Thymus (tissue), 11 donors: Measurements from ENCODE around the gene CTSL. TPM values are rescaled to one million over a fixed set of nuclear protein-coding genes. Genes with fewer than 3 reads are reported as not detected.

Source experiments
- DNase-seq, 9 donors: peaks; one replicate each; pipeline ENCODE4 v3.0.0-alpha.2; 2013; ENCODE audit warnings: low spot score in 9 of 9, low read depth in 6 of 9, missing footprints in 1 of 9
- H3K27ac ChIP-seq, 2 donors: one replicate each; pipeline ENCODE4 v1.5.1; 2013; ENCODE audit warnings: control low read depth in 1 of 2, low read depth in 1 of 2, low read length in 1 of 2, mild to moderate bottlenecking in 1 of 2, moderate library complexity in 1 of 2
- H3K27me3 ChIP-seq, 2 donors: one replicate each; pipeline ENCODE4 v1.5.1; 2013; ENCODE audit warnings: low read length in 1 of 2; ENCODE audit not compliant: control insufficient read depth in 2 of 2, insufficient read depth in 1 of 2
- H3K36me3 ChIP-seq, 2 donors: one replicate each; pipeline ENCODE4 v1.5.1; 2013; ENCODE audit warnings: low read length in 1 of 2, mild to moderate bottlenecking in 1 of 2, moderate library complexity in 1 of 2; ENCODE audit not compliant: control insufficient read depth in 2 of 2, insufficient read depth in 2 of 2
- H3K4me1 ChIP-seq, 2 donors: one replicate each; pipeline ENCODE4 v1.5.1; 2013; ENCODE audit warnings: low read length in 2 of 2; ENCODE audit not compliant: control insufficient read depth in 2 of 2, insufficient read depth in 2 of 2
- H3K4me3 ChIP-seq, 2 donors: one replicate each; pipeline ENCODE4 v1.5.1; 2013; ENCODE audit warnings: low read length in 2 of 2, control low read depth in 1 of 2, mild to moderate bottlenecking in 1 of 2
- H3K9me3 ChIP-seq, 2 donors: one replicate each; pipeline ENCODE4 v1.5.1; 2013; ENCODE audit warnings: low read length in 1 of 2, mild to moderate bottlenecking in 1 of 2; ENCODE audit not compliant: control insufficient read depth in 2 of 2, insufficient read depth in 1 of 2
- WGBS: extraction: QIAGEN DNeasy Blood & Tissue Kit; methylation state at CpG from one replicate; pipeline ENCODE4 v1.1.7; 2013; 5-methylcytosine and 5-hydroxymethylcytosine counted together
- polyA plus RNA-seq: library from polyadenylated mRNA; stranded (reverse); fragments of 200-250 nt; gene quantifications from one replicate; pipeline ENCODE4 v1.2.3, GENCODE V29; 2013
- total RNA-seq: library from RNA; stranded (reverse); fragments of 120-200 nt; gene quantifications from one replicate; pipeline ENCODE4 v1.2.4, GENCODE V29; 2013
- donor health status: healthy.

The CTSL gene
- total and polyA plus RNA-seq, 2 donors: 117 to 264 TPM

GRCh38 chr9:87706066-87706739, 19.7 kb upstream of the CTSL start:
- peaks cover 0 to 17% of the 10 kb centered on the region in 2 donors for H3K4me1 ChIP-seq
- no peak overlapping the region for H3K4me3 ChIP-seq
- WGBS: 96% methylated on average over 39 of the region's 39 CpGs
- H3K36me3 ChIP-seq: peaks cover 51 to 68% of the 10 kb centered on the region in 2 donors
- H3K27ac ChIP-seq: no peak overlapping the region
- DNase-seq: no peak
- no peaks in the 10 kb centered on the region for H3K27me3 ChIP-seq
- no peaks in the 10 kb centered on the region for H3K9me3 ChIP-seq

- 86% methylated on average over 6 of the region's 6 CpGs for WGBS
- DNase-seq: no peak
- peak overlapping the region in 1 of 2 donors; percentile 26 for H3K27ac ChIP-seq
- H3K9me3 ChIP-seq: no peaks in the 10 kb centered on the region
- peaks cover 0 to 19% of the 10 kb centered on the region in 2 donors for H3K4me1 ChIP-seq
- peaks cover 40 to 55% of the 10 kb centered on the region in 2 donors for H3K36me3 ChIP-seq
- H3K4me3 ChIP-seq: no peak overlapping the region
- no peaks in the 10 kb centered on the region for H3K27me3 ChIP-seq
These were observed 18.0 kb upstream of the CTSL start for GRCh38 chr9:87707805-87708506.

GRCh38 chr9:87708546-87708945, 17.4 kb upstream of the CTSL start:
- peaks cover 0 to 19% of the 10 kb centered on the region in 2 donors for H3K4me1 ChIP-seq
- no peak overlapping the region for H3K4me3 ChIP-seq
- no peak for DNase-seq
- WGBS: 90% methylated on average over 5 of the region's 5 CpGs
- H3K27ac ChIP-seq: peak overlapping the region in 1 of 2 donors; percentile 40
- no peaks in the 10 kb centered on the region for H3K27me3 ChIP-seq
- H3K36me3 ChIP-seq: peaks cover 34 to 50% of the 10 kb centered on the region in 2 donors
- H3K9me3 ChIP-seq: no peaks in the 10 kb centered on the region

- Histone ChIP-seq H3K36me3 (peaks cover 30 to 43% of the 10 kb centered on the region in 2 donors), H3K4me3 (no peak overlapping the region), H3K9me3 (no peaks in the 10 kb centered on the region), H3K4me1 (peaks cover 0 to 19% of the 10 kb centered on the region in 2 donors), H3K27ac (peak overlapping the region in 1 of 2 donors; percentile 71), H3K27me3 (no peaks in the 10 kb centered on the region)
- 82% methylated on average over 7 of the region's 7 CpGs for WGBS
- peak in 4 of 9 donors; percentile 19 to 70 (median 28) for DNase-seq
These were observed 16.8 kb upstream of the CTSL start for GRCh38 chr9:87708986-87709728.

DNA sequence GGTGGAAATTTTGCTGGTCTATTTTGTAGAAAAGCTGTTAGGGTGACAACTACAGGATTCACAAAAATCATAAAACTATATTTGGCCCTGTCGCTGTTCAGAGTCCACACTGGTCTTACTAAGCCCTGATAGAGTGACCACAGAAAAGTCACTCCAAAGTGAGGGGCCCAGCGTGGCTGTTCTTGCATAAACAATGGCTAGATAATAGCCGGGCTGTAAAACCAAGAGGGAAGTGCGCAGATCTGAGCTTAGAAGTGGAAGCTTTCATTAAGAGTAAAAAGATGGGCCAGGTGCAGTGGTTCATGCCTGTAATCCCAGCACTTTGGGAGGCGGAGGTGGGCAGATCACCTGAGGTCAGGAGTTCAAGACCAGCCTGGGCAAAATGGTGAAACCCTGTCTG, 15.5 kb upstream of the CTSL start:
- Histone ChIP-seq H3K4me3 (no peak overlapping the region), H3K27me3 (no peaks in the 10 kb centered on the region), H3K9me3 (no peaks in the 10 kb centered on the region), H3K36me3 (peaks cover 23 to 37% of the 10 kb centered on the region in 2 donors), H3K27ac (peak overlapping the region in 1 of 2 donors; percentile 43), H3K4me1 (peaks cover 0 to 19% of the 10 kb centered on the region in 2 donors)
- 98% methylated on average over 5 of the region's 5 CpGs for WGBS
- DNase-seq: no peak

DNA sequence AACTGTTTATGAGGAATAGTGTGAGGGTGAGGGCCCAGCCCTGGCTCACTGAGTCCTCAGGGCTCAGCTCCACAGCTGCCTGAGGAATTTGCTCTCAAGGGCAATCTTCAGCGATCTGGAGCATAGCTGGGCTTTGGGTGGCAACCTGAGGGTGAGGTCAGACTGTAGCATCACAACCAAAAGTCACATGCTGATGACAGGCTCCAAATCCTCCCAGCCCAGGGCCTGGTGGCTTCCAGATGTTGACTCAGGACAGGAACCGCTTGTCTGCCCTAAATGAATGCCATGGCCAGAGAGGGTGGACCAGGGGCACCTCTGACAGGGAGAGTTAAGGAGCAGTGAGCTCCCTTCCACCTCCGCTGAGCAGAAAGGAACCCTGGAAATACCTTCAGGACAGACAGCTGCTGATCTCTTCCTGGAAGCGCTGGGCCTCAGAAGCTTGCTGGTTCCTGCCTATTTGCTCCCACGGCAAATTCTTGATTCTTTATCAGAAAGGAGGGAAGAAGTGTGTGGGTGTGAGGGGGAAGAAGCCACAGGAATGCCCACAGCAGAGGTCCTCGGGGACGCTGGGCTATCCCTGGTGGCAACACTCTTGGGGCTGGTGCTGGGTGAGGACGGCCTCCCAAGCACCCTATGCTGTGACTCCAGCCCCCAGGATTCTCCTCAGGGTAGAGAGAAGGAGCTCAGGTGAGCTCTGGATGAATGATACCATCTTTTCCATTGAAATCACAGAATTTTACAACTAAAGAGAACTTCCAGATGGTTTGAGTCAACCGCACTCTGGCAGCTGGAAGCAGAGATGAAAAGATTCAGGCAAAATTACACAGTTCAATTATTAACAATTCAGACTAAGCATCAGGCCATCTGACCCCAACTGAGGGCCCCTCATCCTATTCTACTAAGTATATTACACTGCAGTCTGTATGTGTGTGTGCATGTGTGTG, 13.8 kb upstream of the CTSL start:
- no peaks in the 10 kb centered on the region for H3K27me3 ChIP-seq
- H3K9me3 ChIP-seq: no peaks in the 10 kb centered on the region
- H3K27ac ChIP-seq: peak overlapping the region in 1 of 2 donors; percentile 56
- DNase-seq: no peak
- no peak overlapping the region for H3K4me3 ChIP-seq
- 84% methylated on average over 9 of the region's 9 CpGs for whole genome bisulfite sequencing
- H3K36me3 ChIP-seq: peaks cover 9 to 21% of the 10 kb centered on the region in 2 donors
- peaks cover 0 to 19% of the 10 kb centered on the region in 2 donors for H3K4me1 ChIP-seq

- DNase-seq: no peak
- WGBS: 97% methylated on average over 6 of the region's 6 CpGs
- Histone ChIP-seq H3K9me3 (no peaks in the 10 kb centered on the region), H3K27me3 (no peaks in the 10 kb centered on the region), H3K4me3 (no peak overlapping the region), H3K27ac (no peak overlapping the region), H3K36me3 (peaks cover 3 to 15% of the 10 kb centered on the region in 2 donors), H3K4me1 (peaks cover 0 to 19% of the 10 kb centered on the region in 2 donors)
These were observed 13.1 kb upstream of the CTSL start for GRCh38 chr9:87712801-87713277.

- Histone ChIP-seq H3K4me3 (no peak overlapping the region), H3K27ac (no peak overlapping the region), H3K27me3 (peaks cover 0 to 2% of the 10 kb centered on the region in 2 donors), H3K36me3 (peaks cover 0 to 11% of the 10 kb centered on the region in 2 donors), H3K9me3 (no peaks in the 10 kb centered on the region), H3K4me1 (peaks cover 0 to 19% of the 10 kb centered on the region in 2 donors)
- DNase-seq: peak in 1 of 9 donors; percentile 21
- 83% methylated on average over 11 of the region's 11 CpGs for WGBS
These were observed 12.5 kb upstream of the CTSL start for GRCh38 chr9:87713278-87713987.
